GM23248 (cell line): ENCODE measurements around the gene FAM186B.

Experiments used
- EZH2 ChIP-seq: fragments of 200-600 bp; sonication (generic); IDR thresholded peaks from 2 replicates; pipeline ENCODE4 v1.6.1; 2018; ENCODE audit warnings: antibody characterized with exemption, mild to moderate bottlenecking; ENCODE audit not compliant: insufficient read depth, poor library complexity, severe bottlenecking
- EZH2phosphoT487 ChIP-seq: fragments of 200-600 bp; sonication (generic); IDR thresholded peaks from 2 replicates; pipeline ENCODE4 v1.6.1; 2018; ENCODE audit warnings: antibody characterized with exemption, moderate library complexity, mild to moderate bottlenecking, low read depth; ENCODE audit not compliant: insufficient read depth

- no peak for TF ChIP-seq EZH2phosphoT487
- no peak for TF ChIP-seq EZH2
Measured at GRCh38 chr12:49648712-49649003, 43.2 kb upstream of the FAM186B start.
